Smooth muscle cell (in vitro differentiated cells): ENCODE results near the gene GMPPA. TPM values are rescaled to one million over a fixed set of nuclear protein-coding genes. Genes with fewer than 3 reads are reported as not detected.

Experiments
- DNase-seq: peaks from one replicate; lab custom pipeline; 2025; ENCODE audit not compliant: unreplicated experiment; lab: John Stamatoyannopoulos, UW
- H2AFZ ChIP-seq: fragments of 200-600 bp; sonication (generic); 2 replicates; pipeline ENCODE4 v1.6.0; 2016; ENCODE audit warnings: antibody characterized with exemption, low read depth, mild to moderate bottlenecking
- H3F3A ChIP-seq: fragments of 200-600 bp; sonication (generic); 2 replicates; pipeline ENCODE4 v1.6.0; 2017; ENCODE audit warnings: antibody characterized with exemption, low read depth
- H3K27ac ChIP-seq: fragments of 200-600 bp; sonication (generic); 2 replicates; pipeline ENCODE4 v1.5.1; 2016; ENCODE audit warnings: low read depth, mild to moderate bottlenecking
- H3K27me3 ChIP-seq: fragments of 200-600 bp; sonication (generic); 2 replicates; pipeline ENCODE4 v1.6.1; 2016; ENCODE audit warnings: low read depth, mild to moderate bottlenecking
- H3K36me3 ChIP-seq: fragments of 200-600 bp; sonication (generic); 2 replicates; pipeline ENCODE4 v1.5.1; 2016; ENCODE audit warnings: low read depth
- H3K4me1 ChIP-seq: fragments of 200-600 bp; sonication (generic); 2 replicates; pipeline ENCODE4 v1.5.1; 2016; ENCODE audit warnings: low read depth
- H3K4me2 ChIP-seq: fragments of 200-600 bp; sonication (generic); 2 replicates; pipeline ENCODE4 v1.6.0; 2016; ENCODE audit warnings: mild to moderate bottlenecking
- H3K4me3 ChIP-seq: fragments of 200-600 bp; sonication (generic); 2 replicates; pipeline ENCODE4 v1.5.1; 2016; ENCODE audit warnings: mild to moderate bottlenecking
- H3K79me2 ChIP-seq: fragments of 200-600 bp; sonication (generic); 2 replicates; pipeline ENCODE4 v1.6.0; 2016; ENCODE audit warnings: low read depth, mild to moderate bottlenecking
- H3K9ac ChIP-seq: fragments of 200-600 bp; sonication (generic); 2 replicates; pipeline ENCODE4 v1.6.0; 2016; ENCODE audit warnings: low read depth
- H3K9me3 ChIP-seq: fragments of 200-600 bp; sonication (generic); replicated peaks from 2 replicates; pipeline ENCODE4 v1.5.1; 2016; ENCODE audit warnings: low read depth
- H4K20me1 ChIP-seq: fragments of 200-600 bp; sonication (generic); 2 replicates; pipeline ENCODE4 v1.6.0; 2016; ENCODE audit warnings: low read depth
- WGBS: methylation state at CpG from one replicate; pipeline ENCODE4 v1.1.7; 2016; ENCODE audit warnings: low lambda C conversion rate; 5-methylcytosine and 5-hydroxymethylcytosine counted together
- polyA plus RNA-seq: library from polyadenylated mRNA; unstranded; fragments of >200 nt; fragmentation: Nextera tagmentation; extraction: Ambion mirVana; gene quantifications from 2 replicates; pipeline ENCODE4 v1.2.1, GENCODE V29; 2016
- total RNA-seq: library from RNA; depleted of rRNA; stranded (reverse); fragments of >200 nt; gene quantifications from 2 replicates; pipeline ENCODE4 v1.2.3, GENCODE V29; 2014
- TF ChIP-seq, protein P1 (sequence below): fragments of 200-600 bp; sonication (generic); IDR thresholded peaks from 2 replicates; pipeline ENCODE4 v1.5.1; 2017; ENCODE audit warnings: borderline replicate concordance, mild to moderate bottlenecking, antibody characterized with exemption; ENCODE audit not compliant: insufficient read depth, poor library complexity, severe bottlenecking

The GMPPA gene
- total and polyA plus RNA-seq, 2 experiments from 2014 or later: 59.3 to 81.7 TPM

DNA sequence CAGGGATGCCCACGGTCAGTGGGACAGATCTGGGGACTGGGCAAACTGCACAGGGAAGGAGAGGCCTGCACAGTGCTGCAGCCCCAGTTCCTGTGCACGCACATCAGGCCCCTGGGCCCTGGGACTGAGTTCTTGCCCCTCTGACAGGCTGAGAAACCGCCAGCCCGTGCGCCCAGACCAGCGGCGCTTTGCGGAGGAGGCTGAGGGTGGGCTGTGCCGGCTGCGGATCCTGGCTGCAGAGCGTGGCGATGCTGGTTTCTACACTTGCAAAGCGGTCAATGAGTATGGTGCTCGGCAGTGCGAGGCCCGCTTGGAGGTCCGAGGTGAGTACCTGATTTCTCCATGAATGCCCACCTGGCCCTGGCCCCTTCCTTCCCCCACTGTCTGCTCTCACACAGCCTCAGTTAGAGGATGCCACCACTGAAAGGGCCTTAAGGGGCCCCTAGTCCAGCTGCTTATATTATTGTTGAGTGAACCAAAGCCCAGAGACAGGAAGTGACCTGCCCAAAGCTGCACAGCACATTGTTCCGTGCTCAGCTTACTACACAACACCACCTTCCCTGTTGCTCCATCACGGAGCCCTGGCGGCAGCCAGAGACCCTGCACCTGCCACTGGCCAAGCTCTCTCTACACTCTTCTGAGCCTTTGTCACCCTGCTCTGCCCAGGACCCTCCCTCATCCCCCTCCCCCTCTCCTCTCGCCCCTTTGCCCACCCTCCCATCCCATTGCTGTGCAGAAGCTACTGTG, 34.2 kb upstream of the GMPPA start:
- WGBS: 95% methylated on average over 21 of the region's 21 CpGs

DNA sequence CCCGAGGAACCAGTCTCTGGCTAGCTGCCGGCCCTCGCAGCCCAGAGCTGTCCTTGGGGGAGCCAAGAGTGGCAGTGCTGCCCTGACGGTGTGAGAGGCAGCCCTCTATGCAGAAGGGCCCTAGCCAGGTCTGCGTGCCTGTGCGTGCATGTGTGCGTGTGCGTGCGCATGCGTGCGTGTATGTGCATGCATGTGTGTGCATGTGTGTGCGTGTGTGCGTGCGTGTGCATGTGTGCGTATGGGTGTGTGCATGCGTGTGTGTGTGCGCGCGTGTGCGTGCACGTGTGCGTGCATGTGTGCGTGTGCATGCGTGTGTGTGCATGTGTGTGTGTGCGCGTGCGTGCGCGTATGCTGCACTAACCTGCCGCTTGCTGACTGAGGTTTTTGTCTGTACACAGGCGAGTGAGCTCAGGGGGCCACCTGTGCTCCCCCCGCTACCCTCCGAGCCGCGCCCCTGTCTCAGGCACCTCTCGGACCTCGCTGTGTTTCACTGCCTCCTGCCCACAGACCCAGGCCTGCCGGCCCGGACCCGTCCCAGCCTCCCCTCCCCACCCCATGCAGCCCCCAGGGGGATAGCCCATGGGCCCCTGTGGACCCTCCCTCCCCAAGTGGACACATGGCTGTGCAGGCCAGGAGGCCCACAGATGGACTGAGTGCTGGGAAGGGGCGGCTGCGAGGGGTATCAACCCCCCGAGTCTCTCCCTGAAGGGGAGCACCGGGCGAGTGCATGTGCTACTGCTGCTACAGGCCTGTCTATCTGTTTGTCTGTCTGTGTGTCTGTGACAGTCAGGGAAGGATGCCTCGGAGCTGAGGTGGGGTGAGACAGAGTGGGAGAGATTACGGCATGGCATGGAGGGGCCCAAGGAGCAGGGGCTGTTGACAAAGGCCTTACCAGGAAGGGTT, 32.8 kb upstream of the GMPPA start:
- DNase-seq: no peak
- no peaks in the 10 kb centered on the region for H3K36me3 ChIP-seq
- no peaks in the 10 kb centered on the region for H3K79me2 ChIP-seq
- H2AFZ ChIP-seq: no peak overlapping the region
- TF ChIP-seq, protein P1, sequence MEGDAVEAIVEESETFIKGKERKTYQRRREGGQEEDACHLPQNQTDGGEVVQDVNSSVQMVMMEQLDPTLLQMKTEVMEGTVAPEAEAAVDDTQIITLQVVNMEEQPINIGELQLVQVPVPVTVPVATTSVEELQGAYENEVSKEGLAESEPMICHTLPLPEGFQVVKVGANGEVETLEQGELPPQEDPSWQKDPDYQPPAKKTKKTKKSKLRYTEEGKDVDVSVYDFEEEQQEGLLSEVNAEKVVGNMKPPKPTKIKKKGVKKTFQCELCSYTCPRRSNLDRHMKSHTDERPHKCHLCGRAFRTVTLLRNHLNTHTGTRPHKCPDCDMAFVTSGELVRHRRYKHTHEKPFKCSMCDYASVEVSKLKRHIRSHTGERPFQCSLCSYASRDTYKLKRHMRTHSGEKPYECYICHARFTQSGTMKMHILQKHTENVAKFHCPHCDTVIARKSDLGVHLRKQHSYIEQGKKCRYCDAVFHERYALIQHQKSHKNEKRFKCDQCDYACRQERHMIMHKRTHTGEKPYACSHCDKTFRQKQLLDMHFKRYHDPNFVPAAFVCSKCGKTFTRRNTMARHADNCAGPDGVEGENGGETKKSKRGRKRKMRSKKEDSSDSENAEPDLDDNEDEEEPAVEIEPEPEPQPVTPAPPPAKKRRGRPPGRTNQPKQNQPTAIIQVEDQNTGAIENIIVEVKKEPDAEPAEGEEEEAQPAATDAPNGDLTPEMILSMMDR: no peak
- H3K4me1 ChIP-seq: peaks cover 2% of the 10 kb centered on the region
- no peak overlapping the region for H3K27ac ChIP-seq
- no peak overlapping the region for H3K4me2 ChIP-seq
- H3K9me3 ChIP-seq: no peaks in the 10 kb centered on the region
- 92% methylated on average over 27 of the region's 47 CpGs for WGBS
- H4K20me1 ChIP-seq: no peaks in the 10 kb centered on the region
- H3K27me3 ChIP-seq: no peaks in the 10 kb centered on the region
- no peak overlapping the region for H3K4me3 ChIP-seq
- H3K9ac ChIP-seq: no peak overlapping the region
- H3F3A ChIP-seq: no peaks in the 10 kb centered on the region

More for the DNA sequence above, 34.2 kb upstream of the GMPPA start:
- Histone ChIP-seq H3K36me3 (no peaks in the 10 kb centered on the region), H2AFZ (no peak overlapping the region), H3K9me3 (no peaks in the 10 kb centered on the region), H3K9ac (no peak overlapping the region), H3K27me3 (no peaks in the 10 kb centered on the region), H3K4me2 (no peak overlapping the region), H3K27ac (no peak overlapping the region), H3K4me1 (peaks cover 17% of the 10 kb centered on the region), H3F3A (no peaks in the 10 kb centered on the region), H4K20me1 (peaks cover 4% of the 10 kb centered on the region), H3K4me3 (no peak overlapping the region), H3K79me2 (no peaks in the 10 kb centered on the region)
- DNase-seq: no peak
- TF ChIP-seq, protein P1: no peak

DNA sequence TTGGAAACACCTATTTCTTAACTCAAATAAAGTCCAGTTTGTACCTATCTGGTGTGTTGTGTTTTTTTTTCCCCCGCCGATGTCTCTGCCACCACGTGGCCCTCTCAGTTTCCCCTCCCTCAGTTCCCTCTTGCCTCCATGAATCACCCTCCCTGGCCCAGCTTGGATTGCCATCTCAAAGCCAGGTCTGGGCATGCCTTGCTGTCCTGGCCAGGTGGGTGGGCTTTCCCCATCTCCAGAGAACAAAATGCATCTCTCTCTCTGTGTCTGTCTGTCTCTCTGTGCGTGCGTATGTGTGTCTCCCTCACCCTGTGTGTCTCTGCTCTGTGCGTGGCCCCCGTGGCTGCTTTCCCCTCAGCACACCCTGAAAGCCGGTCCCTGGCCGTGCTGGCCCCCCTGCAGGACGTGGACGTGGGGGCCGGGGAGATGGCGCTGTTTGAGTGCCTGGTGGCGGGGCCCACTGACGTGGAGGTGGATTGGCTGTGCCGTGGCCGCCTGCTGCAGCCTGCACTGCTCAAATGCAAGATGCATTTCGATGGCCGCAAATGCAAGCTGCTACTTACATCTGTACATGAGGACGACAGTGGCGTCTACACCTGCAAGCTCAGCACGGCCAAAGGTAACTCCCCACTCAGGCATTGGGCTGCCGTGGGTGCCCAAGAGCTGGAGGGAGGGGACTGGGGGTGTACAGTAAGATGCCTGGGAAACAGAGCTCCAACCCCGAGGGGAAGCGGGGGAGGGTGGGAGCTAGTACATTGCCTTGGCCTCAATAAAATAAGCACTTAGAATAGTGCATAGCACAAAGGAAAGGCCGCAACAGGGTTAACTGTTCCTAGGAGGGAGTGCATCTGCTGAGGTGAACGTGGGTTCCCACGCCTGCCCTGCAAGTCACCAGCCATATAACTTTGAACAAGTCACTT, 31.6 kb upstream of the GMPPA start:
- TF ChIP-seq, protein P1: no peak
- Histone ChIP-seq H3K4me1 (no peaks in the 10 kb centered on the region), H3K27ac (no peak overlapping the region), H4K20me1 (no peaks in the 10 kb centered on the region), H3K79me2 (no peaks in the 10 kb centered on the region), H3K4me2 (no peak overlapping the region), H3K27me3 (no peaks in the 10 kb centered on the region), H3K9me3 (no peaks in the 10 kb centered on the region), H3K9ac (no peak overlapping the region), H3K36me3 (no peaks in the 10 kb centered on the region), H2AFZ (no peak overlapping the region), H3K4me3 (no peak overlapping the region), H3F3A (no peaks in the 10 kb centered on the region)
- no peak for DNase-seq
- 89% methylated on average over 28 of the region's 28 CpGs for WGBS
